DOHH2 (cell line): ENCODE measurements around the gene TUBA4B.

Experiments
- CTCF ChIP-seq: fragments of 200-600 bp; sonication (generic); IDR thresholded peaks from one replicate; pipeline ENCODE4 v1.5.1; 2014; ENCODE audit warnings: antibody characterized with exemption, mild to moderate bottlenecking, low read depth, low read length; ENCODE audit not compliant: poor library complexity, severe bottlenecking
- EZH2phosphoT487 ChIP-seq: fragments of 200-600 bp; sonication (generic); IDR thresholded peaks from 2 replicates; pipeline ENCODE4 v1.6.1; 2017; ENCODE audit warnings: borderline replicate concordance, mild to moderate bottlenecking, antibody characterized with exemption, low read length, moderate library complexity, mixed read lengths

DNA sequence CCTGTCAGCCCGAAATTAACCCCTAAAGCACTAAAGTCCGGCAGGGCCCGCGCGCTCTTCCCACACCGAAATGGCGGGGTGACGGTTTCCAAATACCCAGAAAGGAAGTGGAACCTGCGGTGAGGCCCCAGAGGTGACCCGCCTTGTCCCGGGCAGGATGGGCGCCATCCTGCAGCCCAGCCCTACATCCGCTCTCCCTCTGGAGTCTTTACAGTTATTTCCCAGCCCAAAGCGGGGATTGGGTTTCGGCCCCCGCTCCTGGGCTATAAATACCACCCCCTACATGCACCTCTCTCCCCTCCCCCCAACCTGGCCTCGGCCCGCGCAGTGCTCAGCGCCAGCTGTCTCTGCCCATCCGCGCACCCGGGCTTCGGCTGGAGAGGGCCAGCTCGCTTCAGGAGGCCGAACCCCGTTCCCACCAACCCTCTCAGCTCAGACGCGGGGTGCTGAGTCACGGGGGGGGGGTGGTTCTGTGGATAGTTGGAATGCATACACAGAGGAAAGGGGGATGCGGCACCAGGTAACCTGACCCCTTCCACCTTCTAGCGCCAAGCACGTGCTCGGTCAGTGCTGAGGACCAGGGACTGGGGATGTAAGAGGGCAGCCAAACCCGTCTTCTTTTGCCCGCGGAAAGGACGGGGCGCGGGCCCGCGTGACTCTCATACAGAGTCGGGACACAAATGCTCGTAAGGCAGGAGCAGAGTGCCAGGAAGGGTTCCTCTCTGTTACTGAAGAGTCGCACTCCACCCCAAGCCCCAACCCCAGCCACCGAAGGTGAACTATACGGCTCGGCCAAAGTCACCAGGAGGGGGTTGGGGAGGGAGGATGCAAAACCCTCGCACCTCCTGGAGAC, at the start of gene TUBA4B:
- TF ChIP-seq CTCF (no peak), EZH2phosphoT487 (no peak)
